ENCODE measurements around the gene GTPBP10.

GTPBP10 gene

DNA sequence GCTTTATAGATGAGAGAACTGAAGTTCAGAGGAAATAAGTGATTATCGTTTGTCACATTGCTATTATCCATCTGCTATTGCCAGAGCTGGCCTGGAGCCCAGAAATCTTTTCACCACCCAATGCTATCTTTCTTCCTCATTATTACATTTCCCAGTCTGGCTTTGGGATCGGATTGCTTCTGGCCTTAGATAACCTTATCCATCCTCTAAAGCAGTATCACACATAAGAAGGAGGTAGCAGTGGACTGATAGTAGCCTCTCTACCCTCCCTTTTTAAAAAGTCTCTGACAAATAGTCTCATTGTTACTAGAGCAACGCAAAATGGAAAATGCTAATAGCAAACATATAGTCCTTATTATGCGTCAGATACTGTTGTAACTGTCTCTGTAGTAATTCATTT is 55.5 kb downstream of the GTPBP10 start:
- peaks cover 5% of the 10 kb centered on the region for H3K36me3 Mint-ChIP-seq (ENCODE audit: low read depth)
- no peaks in the 10 kb centered on the region for H3K27me3 Mint-ChIP-seq (ENCODE audit: low read depth)
- no peak overlapping the region for H3K27ac Mint-ChIP-seq
- no peak overlapping the region for H3K4me3 Mint-ChIP-seq
- peaks cover 18% of the 10 kb centered on the region for H3K4me1 Mint-ChIP-seq (ENCODE audit: low read depth)
- peaks cover 4% of the 10 kb centered on the region for H3K9me3 Mint-ChIP-seq

DNA sequence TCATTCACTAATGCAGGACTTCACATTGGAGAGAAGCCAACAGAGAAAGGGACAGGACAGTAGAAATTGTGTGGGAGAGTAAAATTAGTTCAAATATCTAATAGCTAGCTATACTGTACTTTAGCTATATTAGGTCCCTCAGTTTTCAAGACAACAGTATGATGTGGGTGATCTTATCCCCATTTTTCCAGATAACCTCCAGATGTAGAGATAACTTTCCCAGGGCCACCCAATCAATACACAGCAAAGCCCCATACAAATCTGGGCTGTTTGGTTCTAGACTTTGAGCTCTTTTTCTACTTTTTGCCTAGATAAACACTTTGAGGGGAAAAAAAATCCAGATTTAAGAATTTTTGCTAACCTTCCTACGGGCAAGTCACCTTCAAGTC is 56.3 kb downstream of the GTPBP10 start:
- H3K4me3 Mint-ChIP-seq, result peak overlapping the region; percentile 96
- peaks cover 21% of the 10 kb centered on the region for H3K4me1 Mint-ChIP-seq (ENCODE audit: low read depth)
- H3K36me3 Mint-ChIP-seq (ENCODE audit: low read depth), result peaks cover 9% of the 10 kb centered on the region
- no peaks in the 10 kb centered on the region for H3K27me3 Mint-ChIP-seq (ENCODE audit: low read depth)
- H3K27ac Mint-ChIP-seq, result peak overlapping the region; percentile 92
- peaks cover 4% of the 10 kb centered on the region for H3K9me3 Mint-ChIP-seq

DNA sequence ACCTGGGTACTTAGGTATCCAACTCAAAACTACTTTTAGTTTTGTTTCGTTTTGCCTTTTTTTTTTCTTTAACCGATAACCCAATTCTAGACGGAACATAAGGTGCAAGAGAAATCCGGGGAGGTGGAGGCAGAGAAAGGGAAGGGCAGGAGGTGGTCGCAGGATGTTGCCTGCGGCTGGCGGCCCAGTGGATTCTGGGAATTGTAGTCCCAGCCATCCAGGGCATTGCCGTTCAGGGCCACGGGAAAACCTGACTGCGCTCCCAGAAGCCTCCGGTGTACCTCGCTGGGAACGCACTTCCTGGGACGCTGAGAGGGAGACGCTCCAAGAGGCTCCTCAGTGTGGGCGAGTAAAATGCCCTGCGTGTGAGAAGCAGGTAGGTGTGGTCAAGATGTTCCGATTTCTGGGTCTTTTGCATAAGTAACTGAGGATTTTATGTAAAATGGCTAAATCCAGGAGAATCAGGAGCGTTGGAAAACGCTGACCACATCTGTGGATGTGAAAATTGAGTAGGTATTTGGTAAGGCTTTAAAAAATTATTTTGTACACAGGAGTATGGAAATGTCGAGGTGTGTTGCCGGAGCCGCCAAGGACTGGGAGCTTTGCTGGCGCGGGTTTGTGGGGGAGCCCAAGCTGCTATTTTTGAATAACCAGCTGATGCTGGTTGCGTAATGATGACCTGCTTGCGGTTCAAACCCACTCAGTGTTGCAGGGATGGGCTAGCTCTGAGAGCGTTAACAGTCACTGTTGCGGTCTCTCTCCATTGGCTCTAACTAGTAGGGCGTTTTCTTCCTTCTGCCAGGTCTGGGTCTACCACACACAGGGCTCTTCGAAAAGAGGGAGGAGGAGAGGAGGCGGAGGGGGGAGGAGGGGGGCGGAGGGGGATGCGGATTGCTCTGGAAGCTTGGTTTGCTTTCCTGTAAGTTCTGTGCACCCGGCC is 56.9 kb downstream of the GTPBP10 start, which contains the start of gene CLDN12:
Gene CLDN12, plus strand, starts transcription at position 288 of the 940 bp plus-strand sequence. CDS start 9,216 bp downstream, outside the sequence.
- Mint-ChIP-seq H3K27me3 (ENCODE audit: low read depth) (no peaks in the 10 kb centered on the region), H3K27ac (peak within 1 kb of the TSS; percentile 92), H3K9me3 (peaks cover 4% of the 10 kb centered on the region), H3K4me3 (peak within 1 kb of the TSS; percentile 96), H3K36me3 (ENCODE audit: low read depth) (peaks cover 8% of the 10 kb centered on the region), H3K4me1 (ENCODE audit: low read depth) (peaks cover 21% of the 10 kb centered on the region)

DNA sequence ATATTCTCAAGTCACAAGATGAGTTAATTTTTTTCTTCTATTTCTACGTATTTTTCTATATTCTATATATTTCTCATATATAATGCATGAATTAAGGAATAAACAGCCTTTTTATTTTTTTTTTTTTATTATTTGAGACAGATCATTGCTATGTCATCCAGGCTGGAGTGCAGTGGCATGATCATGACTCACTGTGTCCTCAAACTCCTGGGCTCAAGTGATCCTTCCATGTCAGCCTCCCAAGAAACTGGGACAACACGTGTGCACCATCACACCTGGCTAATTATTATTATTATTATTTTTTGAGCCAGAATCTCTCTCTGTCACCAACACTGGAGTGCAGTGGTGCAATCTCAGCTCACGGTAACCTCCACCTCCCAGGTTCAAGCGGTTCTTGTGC is 58.3 kb downstream of the GTPBP10 start:
- peak overlapping the region; percentile 96 for H3K4me3 Mint-ChIP-seq
- H3K9me3 Mint-ChIP-seq, result no peaks in the 10 kb centered on the region
- peak overlapping the region; percentile 92 for H3K27ac Mint-ChIP-seq
- H3K4me1 Mint-ChIP-seq (ENCODE audit: low read depth), result peaks cover 21% of the 10 kb centered on the region
- H3K27me3 Mint-ChIP-seq (ENCODE audit: low read depth), result no peaks in the 10 kb centered on the region
- H3K36me3 Mint-ChIP-seq (ENCODE audit: low read depth), result peaks cover 10% of the 10 kb centered on the region

DNA sequence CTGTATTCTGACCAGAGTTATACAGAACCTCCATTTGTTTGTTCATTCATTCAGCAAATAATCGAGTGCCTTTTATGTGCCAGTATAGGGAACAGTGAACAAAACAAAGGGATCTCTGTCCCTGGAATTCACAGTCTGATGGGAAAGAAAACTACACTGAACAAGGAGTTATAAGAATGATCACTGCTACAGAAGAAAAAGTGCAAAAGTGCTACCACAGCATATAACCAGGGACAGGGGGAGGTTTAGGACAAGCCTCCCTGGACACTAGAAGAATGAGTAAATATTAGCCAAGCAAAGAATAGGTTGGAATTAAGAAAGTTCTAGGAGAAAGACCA is 60.9 kb downstream of the GTPBP10 start:
- H3K36me3 Mint-ChIP-seq (ENCODE audit: low read depth), result peaks cover 13% of the 10 kb centered on the region
- H3K4me3 Mint-ChIP-seq, result no peak overlapping the region
- H3K27me3 Mint-ChIP-seq (ENCODE audit: low read depth), result no peaks in the 10 kb centered on the region
- peaks cover 21% of the 10 kb centered on the region for H3K4me1 Mint-ChIP-seq (ENCODE audit: low read depth)
- no peak overlapping the region for H3K27ac Mint-ChIP-seq
- H3K9me3 Mint-ChIP-seq, result no peaks in the 10 kb centered on the region

DNA sequence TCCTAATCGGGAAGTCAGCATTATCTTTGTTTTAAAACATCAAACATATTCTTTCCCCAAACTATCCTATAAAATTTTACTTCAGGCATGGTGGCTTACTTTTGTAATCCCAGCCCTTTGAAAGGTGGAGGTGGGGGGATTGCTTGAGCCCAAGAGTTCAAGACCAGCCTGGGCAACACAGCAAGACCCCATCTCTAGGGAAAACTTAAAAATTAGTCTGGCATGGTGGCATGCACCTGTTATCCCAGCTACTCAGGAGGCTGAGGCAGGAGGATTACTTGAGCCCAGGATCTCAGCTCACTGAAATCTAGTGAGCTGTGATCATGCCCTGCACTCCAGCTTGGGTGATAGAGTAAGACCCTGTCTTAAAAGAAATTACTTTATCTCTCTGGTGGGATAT is 61.6 kb downstream of the GTPBP10 start:
- peaks cover 14% of the 10 kb centered on the region for H3K36me3 Mint-ChIP-seq (ENCODE audit: low read depth)
- no peak overlapping the region for H3K27ac Mint-ChIP-seq
- H3K4me3 Mint-ChIP-seq, result no peak overlapping the region
- no peaks in the 10 kb centered on the region for H3K27me3 Mint-ChIP-seq (ENCODE audit: low read depth)
- peaks cover 17% of the 10 kb centered on the region for H3K4me1 Mint-ChIP-seq (ENCODE audit: low read depth)
- no peaks in the 10 kb centered on the region for H3K9me3 Mint-ChIP-seq

DNA sequence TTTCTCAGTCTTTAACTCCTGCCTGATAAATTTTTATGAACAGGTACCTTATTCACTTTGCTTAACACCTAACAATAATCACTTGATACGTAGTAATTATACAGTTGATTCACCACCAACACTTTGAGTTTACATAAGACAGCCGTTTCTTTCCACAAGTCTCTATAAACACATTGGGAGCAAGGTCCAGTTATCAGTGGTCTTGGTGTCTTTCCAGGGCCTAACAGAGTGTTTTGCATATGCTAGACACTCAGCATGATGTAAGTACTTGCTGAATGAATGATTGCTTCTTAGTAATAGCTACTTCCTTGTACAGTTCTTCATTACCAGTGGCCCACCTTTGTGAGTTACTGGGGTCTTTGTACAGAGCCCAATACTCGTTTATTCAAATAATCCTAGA is 63.2 kb downstream of the GTPBP10 start:
- Mint-ChIP-seq H3K27ac (no peak overlapping the region), H3K4me1 (ENCODE audit: low read depth) (peaks cover 8% of the 10 kb centered on the region), H3K36me3 (ENCODE audit: low read depth) (peaks cover 11% of the 10 kb centered on the region), H3K27me3 (ENCODE audit: low read depth) (no peaks in the 10 kb centered on the region), H3K4me3 (no peak overlapping the region), H3K9me3 (no peaks in the 10 kb centered on the region)

DNA sequence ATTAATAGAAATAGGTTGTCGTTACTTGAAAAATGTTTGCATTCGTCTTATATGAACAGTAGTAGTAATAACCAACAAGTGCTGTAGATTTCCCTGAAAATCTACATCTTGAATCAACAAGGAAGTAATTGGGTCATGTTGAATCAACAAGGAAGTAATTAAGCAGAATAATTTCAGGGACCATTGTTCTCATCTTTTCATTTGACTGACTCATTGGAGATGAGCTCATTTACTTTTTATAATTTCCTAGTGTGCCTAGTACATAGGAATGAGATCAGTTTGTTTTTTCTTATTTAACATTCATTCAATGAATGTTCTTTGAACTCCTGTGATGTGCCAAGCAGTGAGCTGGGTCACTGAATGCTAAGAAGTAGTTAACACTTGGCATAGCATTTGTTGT is 65.0 kb downstream of the GTPBP10 start:
- peaks cover 11% of the 10 kb centered on the region for H3K36me3 Mint-ChIP-seq (ENCODE audit: low read depth)
- H3K4me1 Mint-ChIP-seq (ENCODE audit: low read depth), result peaks cover 4% of the 10 kb centered on the region

DNA sequence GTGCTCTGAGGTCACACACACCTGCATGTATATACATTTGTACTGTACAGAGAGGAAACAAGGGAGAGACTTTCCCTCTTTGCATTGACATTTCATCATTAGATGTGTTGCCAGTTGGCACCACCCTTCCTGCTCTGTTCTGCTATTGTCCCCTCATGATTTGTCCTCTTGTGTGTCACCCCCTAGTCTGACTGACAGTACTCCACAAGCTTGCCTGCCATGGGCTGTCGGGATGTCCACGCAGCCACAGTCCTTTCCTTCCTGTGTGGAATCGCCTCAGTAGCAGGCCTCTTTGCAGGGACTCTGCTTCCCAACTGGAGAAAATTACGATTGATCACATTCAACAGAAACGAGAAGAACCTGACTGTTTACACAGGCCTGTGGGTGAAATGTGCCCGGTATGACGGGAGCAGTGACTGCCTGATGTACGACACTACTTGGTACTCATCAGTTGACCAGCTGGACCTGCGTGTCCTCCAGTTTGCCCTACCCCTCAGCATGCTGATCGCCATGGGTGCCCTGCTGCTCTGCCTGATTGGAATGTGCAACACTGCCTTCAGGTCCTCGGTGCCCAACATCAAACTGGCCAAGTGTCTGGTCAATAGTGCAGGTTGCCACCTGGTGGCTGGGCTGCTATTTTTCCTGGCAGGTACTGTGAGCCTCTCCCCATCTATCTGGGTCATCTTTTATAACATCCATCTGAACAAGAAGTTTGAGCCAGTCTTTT is 66.1 kb downstream of the GTPBP10 start:
- H3K4me3 Mint-ChIP-seq, result no peak overlapping the region
- H3K9me3 Mint-ChIP-seq, result no peaks in the 10 kb centered on the region
- no peak overlapping the region for H3K27ac Mint-ChIP-seq
- H3K4me1 Mint-ChIP-seq (ENCODE audit: low read depth), result peaks cover 2% of the 10 kb centered on the region
- H3K27me3 Mint-ChIP-seq (ENCODE audit: low read depth), result no peaks in the 10 kb centered on the region
- H3K36me3 Mint-ChIP-seq (ENCODE audit: low read depth), result peaks cover 9% of the 10 kb centered on the region

More for the DNA sequence above, 65.0 kb downstream of the GTPBP10 start:
- H3K9me3 Mint-ChIP-seq, result no peaks in the 10 kb centered on the region
- H3K4me3 Mint-ChIP-seq, result no peak overlapping the region
- no peaks in the 10 kb centered on the region for H3K27me3 Mint-ChIP-seq (ENCODE audit: low read depth)
- no peak overlapping the region for H3K27ac Mint-ChIP-seq

DNA sequence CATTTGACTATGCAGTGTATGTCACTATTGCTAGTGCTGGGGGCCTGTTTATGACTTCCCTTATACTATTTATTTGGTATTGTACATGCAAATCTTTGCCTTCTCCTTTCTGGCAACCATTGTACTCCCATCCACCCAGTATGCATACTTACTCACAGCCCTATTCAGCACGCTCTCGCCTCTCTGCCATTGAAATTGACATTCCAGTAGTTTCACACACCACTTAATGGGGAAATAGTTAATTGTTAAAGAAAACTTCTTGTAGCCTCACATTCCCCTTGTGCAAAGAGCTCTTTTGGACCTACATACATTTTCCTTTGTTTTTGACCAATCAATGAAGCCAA is 66.6 kb downstream of the GTPBP10 start:
- no peaks in the 10 kb centered on the region for H3K4me1 Mint-ChIP-seq (ENCODE audit: low read depth)
- no peaks in the 10 kb centered on the region for H3K27me3 Mint-ChIP-seq (ENCODE audit: low read depth)
- H3K4me3 Mint-ChIP-seq, result no peak overlapping the region
- H3K9me3 Mint-ChIP-seq, result no peaks in the 10 kb centered on the region
- peaks cover 6% of the 10 kb centered on the region for H3K36me3 Mint-ChIP-seq (ENCODE audit: low read depth)
- H3K27ac Mint-ChIP-seq, result no peak overlapping the region

DNA sequence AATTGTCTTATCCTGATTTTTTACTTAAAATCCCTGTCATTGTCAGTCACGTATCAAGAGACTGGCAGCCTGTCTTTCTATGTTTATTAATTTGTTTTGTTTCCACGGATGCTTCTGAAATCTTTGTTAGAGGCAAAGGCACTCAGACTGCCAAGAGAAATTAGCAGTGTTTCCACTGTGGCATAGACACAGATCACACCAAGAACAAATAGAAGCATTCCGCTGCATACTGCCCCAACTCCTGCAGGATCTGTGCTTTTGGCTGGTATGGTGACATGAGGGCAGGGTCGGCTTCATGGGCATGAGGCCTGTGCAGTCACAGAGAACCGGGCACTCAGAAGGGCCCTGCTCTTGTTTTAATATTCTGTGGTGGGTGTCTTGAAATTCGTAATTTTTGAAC is 75.1 kb downstream of the GTPBP10 start:
- no peak overlapping the region for H3K27ac Mint-ChIP-seq
- H3K4me1 Mint-ChIP-seq (ENCODE audit: low read depth), result peaks cover 15% of the 10 kb centered on the region
- no peaks in the 10 kb centered on the region for H3K27me3 Mint-ChIP-seq (ENCODE audit: low read depth)
- H3K4me3 Mint-ChIP-seq, result no peak overlapping the region
- no peaks in the 10 kb centered on the region for H3K36me3 Mint-ChIP-seq (ENCODE audit: low read depth)
- no peaks in the 10 kb centered on the region for H3K9me3 Mint-ChIP-seq

DNA sequence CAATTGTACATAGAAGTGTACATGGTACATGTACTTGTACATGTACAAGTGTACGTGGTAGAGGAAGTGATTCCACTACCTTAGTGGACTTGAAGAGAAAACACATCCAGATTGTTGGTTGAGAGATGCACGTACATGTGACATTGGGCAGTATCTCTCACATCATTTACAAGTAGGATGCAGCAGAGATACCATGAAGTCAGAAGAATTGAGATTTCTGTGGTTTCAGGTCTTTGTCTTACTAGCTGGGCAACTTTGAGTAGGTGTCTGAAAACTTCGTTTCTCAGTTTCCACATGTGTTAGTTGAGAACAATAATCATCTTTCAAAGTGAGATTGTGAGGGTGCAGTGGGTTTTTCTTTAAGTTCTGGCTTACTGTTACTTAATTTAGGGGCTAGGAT is 78.2 kb downstream of the GTPBP10 start:
- Mint-ChIP-seq H3K27ac (peak overlapping the region; percentile 83), H3K4me1 (ENCODE audit: low read depth) (peaks cover 15% of the 10 kb centered on the region), H3K27me3 (ENCODE audit: low read depth) (no peaks in the 10 kb centered on the region), H3K9me3 (no peaks in the 10 kb centered on the region), H3K36me3 (ENCODE audit: low read depth) (no peaks in the 10 kb centered on the region), H3K4me3 (peak overlapping the region; percentile 44)

DNA sequence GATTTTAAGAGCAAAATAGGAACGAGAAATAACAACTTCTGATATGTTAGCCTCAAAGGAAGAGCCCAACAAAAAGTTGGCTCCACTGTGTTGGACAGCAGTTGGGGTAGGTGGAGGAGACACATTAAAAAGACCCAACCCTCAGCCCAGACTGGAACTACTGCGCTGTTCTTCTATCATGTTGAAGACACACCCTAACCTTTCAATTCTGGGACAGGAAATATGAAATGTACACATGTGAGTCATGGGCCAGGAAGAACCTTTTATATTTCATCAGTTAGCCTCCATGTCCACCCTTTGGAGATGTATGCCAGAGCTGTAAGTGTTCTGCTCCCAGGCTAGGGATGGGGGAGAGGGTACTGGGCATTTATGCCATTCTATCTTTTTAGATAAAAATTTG is 78.9 kb downstream of the GTPBP10 start:
- no peaks in the 10 kb centered on the region for H3K36me3 Mint-ChIP-seq (ENCODE audit: low read depth)
- no peaks in the 10 kb centered on the region for H3K9me3 Mint-ChIP-seq
- H3K27me3 Mint-ChIP-seq (ENCODE audit: low read depth), result no peaks in the 10 kb centered on the region
- H3K4me1 Mint-ChIP-seq (ENCODE audit: low read depth), result peaks cover 15% of the 10 kb centered on the region
- peak overlapping the region; percentile 83 for H3K27ac Mint-ChIP-seq
- H3K4me3 Mint-ChIP-seq, result no peak overlapping the region

DNA sequence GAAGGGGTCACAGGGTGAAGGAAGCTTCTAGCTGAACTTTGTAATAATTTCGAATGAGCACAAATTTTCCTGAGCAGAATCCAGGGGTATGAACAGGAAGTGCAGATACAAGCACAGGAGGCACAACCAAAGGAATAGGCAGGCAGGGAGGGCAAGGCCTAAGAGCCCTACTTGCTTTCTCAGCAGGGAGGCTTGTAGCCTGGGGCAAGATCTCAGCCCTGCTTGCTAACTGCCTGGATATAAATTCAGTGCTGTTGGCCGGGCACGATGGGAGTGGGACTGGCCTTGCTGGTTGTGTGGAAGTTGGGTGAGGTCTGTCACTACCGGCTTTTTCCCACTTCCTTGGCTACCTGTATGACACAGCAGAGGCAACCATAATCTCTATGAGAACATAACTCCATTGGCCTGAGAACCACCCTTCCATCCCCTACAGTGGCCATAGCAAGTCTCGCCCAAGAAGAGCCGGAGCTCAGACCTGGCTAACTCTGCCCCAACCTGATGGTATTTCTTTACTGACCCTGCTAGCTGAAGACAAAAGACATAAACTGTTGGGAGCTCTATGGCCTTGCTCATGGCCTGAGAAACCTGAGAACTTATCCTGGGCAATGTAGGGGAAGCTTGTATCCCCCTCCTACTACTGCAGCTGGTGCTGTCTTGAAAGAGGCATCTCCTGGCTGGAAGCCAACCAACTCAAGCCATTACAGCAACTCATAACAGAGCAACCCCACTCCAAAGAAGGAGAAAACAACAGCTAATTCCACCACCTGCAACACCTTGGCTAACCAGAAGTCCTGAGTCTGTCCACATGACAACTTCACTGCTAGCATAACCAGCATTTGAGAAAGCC is 84.3 kb downstream of the GTPBP10 start:
- no peak overlapping the region for H3K27ac Mint-ChIP-seq
- no peaks in the 10 kb centered on the region for H3K36me3 Mint-ChIP-seq (ENCODE audit: low read depth)
- peaks cover 12% of the 10 kb centered on the region for H3K9me3 Mint-ChIP-seq
- no peaks in the 10 kb centered on the region for H3K4me1 Mint-ChIP-seq (ENCODE audit: low read depth)
- H3K27me3 Mint-ChIP-seq (ENCODE audit: low read depth), result peaks cover 3% of the 10 kb centered on the region
- H3K4me3 Mint-ChIP-seq, result no peak overlapping the region
